ENCODE measurements around the gene GALNT16. TPM values are rescaled to one million over a fixed set of nuclear protein-coding genes. Genes with fewer than 3 reads are reported as not detected.
A peak's percentile ranks its signal among the peaks of the same experiment; 100 is the strongest.

Gene GALNT16
- total RNA-seq, 1 donor from 2014 or later, result 36.7 TPM

DNA sequence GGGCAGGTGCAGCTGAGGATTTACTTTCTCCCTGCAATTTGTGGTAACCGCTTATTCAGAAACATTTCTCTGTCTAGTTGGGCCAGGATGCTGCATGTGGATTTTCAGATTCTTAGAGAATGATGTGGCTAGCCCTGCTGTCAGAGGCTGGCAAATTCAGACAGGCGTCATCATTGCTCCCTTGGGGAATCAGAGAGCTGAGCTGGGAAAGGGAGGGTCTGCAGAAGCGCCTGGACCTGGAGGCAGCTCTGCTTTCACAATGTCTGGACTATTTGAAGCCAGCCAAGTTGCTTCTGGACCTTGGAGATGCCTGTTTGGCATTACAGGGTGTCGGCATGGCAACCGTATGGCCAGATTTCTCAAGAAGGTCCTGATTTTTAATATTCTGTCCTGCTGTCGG is 3.4 kb downstream of the GALNT16 start:
- Mint-ChIP-seq H3K4me1 (ENCODE audit: low read depth) (peaks cover 46% of the 10 kb centered on the region), H3K4me3 (ENCODE audit: unreplicated experiment) (no peak overlapping the region), H3K27ac (ENCODE audit: unreplicated experiment) (peak overlapping the region; percentile 90), H3K27me3 (ENCODE audit: low read depth) (no peaks in the 10 kb centered on the region), H3K36me3 (ENCODE audit: low read depth) (no peaks in the 10 kb centered on the region), H3K9me3 (ENCODE audit: low read depth) (no peaks in the 10 kb centered on the region)
- DNase-seq (ENCODE audit: low spot score), result no peak
- TF ChIP-seq, protein P1, sequence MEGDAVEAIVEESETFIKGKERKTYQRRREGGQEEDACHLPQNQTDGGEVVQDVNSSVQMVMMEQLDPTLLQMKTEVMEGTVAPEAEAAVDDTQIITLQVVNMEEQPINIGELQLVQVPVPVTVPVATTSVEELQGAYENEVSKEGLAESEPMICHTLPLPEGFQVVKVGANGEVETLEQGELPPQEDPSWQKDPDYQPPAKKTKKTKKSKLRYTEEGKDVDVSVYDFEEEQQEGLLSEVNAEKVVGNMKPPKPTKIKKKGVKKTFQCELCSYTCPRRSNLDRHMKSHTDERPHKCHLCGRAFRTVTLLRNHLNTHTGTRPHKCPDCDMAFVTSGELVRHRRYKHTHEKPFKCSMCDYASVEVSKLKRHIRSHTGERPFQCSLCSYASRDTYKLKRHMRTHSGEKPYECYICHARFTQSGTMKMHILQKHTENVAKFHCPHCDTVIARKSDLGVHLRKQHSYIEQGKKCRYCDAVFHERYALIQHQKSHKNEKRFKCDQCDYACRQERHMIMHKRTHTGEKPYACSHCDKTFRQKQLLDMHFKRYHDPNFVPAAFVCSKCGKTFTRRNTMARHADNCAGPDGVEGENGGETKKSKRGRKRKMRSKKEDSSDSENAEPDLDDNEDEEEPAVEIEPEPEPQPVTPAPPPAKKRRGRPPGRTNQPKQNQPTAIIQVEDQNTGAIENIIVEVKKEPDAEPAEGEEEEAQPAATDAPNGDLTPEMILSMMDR (IDR thresholded peaks at IDR 0.05), result no peak

GRCh38 chr14:69263771-69264170 is 3.8 kb downstream of the GALNT16 start:
- Mint-ChIP-seq H3K4me1 (ENCODE audit: low read depth) (peaks cover 46% of the 10 kb centered on the region), H3K36me3 (ENCODE audit: low read depth) (no peaks in the 10 kb centered on the region), H3K9me3 (ENCODE audit: low read depth) (no peaks in the 10 kb centered on the region), H3K27me3 (ENCODE audit: low read depth) (no peaks in the 10 kb centered on the region), H3K27ac (ENCODE audit: unreplicated experiment) (peak overlapping the region; percentile 90), H3K4me3 (ENCODE audit: unreplicated experiment) (no peak overlapping the region)
- DNase-seq (ENCODE audit: low spot score), result no peak
- TF ChIP-seq, protein P1 (IDR thresholded peaks at IDR 0.05), result no peak

DNA sequence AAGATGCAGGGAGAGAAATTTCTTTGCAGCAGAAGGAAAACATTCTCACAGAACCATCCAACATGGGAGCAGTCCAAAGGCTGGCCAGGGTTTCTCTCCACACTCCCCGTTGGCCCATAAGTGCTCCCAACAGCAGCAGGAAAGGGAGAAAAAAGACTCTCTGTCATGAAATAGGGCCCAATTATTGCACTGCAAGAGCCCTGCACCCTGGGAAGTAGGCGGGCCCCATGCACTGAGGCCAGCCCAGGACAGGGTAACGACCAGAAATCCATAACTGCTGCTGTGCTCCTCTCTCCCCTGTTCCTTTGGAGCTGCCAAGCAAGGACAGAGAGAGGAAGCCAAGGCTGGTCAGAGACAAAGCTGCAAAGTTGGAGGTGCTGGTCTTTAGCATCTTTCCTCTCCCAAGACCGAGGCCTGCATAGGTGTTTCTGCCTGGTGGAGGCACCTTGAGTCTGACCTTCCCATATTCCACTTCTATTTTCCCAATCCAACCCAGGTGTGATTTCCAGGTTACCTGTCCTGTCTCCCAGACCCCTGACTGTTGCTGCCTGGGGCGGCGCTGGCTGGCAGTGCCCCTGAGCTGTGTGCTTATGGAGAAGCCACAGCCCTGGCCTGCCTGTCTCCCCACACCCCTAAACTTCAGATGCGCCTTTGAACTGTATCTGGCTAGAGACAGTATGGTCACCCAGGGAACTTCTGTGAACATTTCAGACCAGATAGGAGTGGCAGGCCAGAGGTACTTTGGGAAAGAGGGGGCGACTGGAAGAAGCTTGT is 6.8 kb downstream of the GALNT16 start:
- TF ChIP-seq, protein P1 (IDR thresholded peaks at IDR 0.05), result no peak
- Mint-ChIP-seq H3K4me3 (ENCODE audit: unreplicated experiment) (no peak overlapping the region), H3K27me3 (ENCODE audit: low read depth) (no peaks in the 10 kb centered on the region), H3K4me1 (ENCODE audit: low read depth) (peaks cover 43% of the 10 kb centered on the region), H3K27ac (ENCODE audit: unreplicated experiment) (peak overlapping the region; percentile 45), H3K36me3 (ENCODE audit: low read depth) (no peaks in the 10 kb centered on the region), H3K9me3 (ENCODE audit: low read depth) (no peaks in the 10 kb centered on the region)
- DNase-seq (ENCODE audit: low spot score), result no peak

GRCh38 chr14:69267492-69267891 is 7.5 kb downstream of the GALNT16 start:
- H3K9me3 Mint-ChIP-seq (ENCODE audit: low read depth), result no peaks in the 10 kb centered on the region

GRCh38 chr14:69268223-69268622 is 8.3 kb downstream of the GALNT16 start:
- H3K27me3 Mint-ChIP-seq (ENCODE audit: low read depth), result no peaks in the 10 kb centered on the region
- H3K4me3 Mint-ChIP-seq (ENCODE audit: unreplicated experiment), result no peak overlapping the region
- no peak for DNase-seq (ENCODE audit: low spot score)
- no peaks in the 10 kb centered on the region for H3K36me3 Mint-ChIP-seq (ENCODE audit: low read depth)
- TF ChIP-seq, protein P1 (IDR thresholded peaks at IDR 0.05), result no peak
- no peak overlapping the region for H3K27ac Mint-ChIP-seq (ENCODE audit: unreplicated experiment)
- H3K9me3 Mint-ChIP-seq (ENCODE audit: low read depth), result no peaks in the 10 kb centered on the region
- H3K4me1 Mint-ChIP-seq (ENCODE audit: low read depth), result peaks cover 30% of the 10 kb centered on the region

More at GRCh38 chr14:69267492-69267891, 7.5 kb downstream of the GALNT16 start:
- TF ChIP-seq, protein P1 (IDR thresholded peaks at IDR 0.05), result no peak
- Mint-ChIP-seq H3K27me3 (ENCODE audit: low read depth) (no peaks in the 10 kb centered on the region), H3K27ac (ENCODE audit: unreplicated experiment) (peak overlapping the region; percentile 42), H3K36me3 (ENCODE audit: low read depth) (no peaks in the 10 kb centered on the region), H3K4me1 (ENCODE audit: low read depth) (peaks cover 36% of the 10 kb centered on the region), H3K4me3 (ENCODE audit: unreplicated experiment) (no peak overlapping the region)
- DNase-seq (ENCODE audit: low spot score), result no peak

Measured in chondrocyte (in vitro differentiated cells).